Nephron progenitor cell (in vitro differentiated cells): Measurements from ENCODE around the gene TBC1D16.

Experiments
- DNase-seq: peaks from one replicate; pipeline ENCODE4 v3.0.0; 2021
- H3K27ac Mint-ChIP-seq: 2 replicates; pipeline ENCODE4 v1.8.0; 2021; ENCODE audit warnings: mild to moderate bottlenecking, moderate library complexity, mixed read lengths
- H3K27me3 Mint-ChIP-seq: 2 replicates; pipeline ENCODE4 v1.8.0; 2021; ENCODE audit warnings: mild to moderate bottlenecking, low read depth, mixed read lengths; ENCODE audit not compliant: poor library complexity
- H3K36me3 Mint-ChIP-seq: 2 replicates; pipeline ENCODE4 v1.8.0; 2021; ENCODE audit warnings: low read depth, mixed read lengths
- H3K4me1 Mint-ChIP-seq: 2 replicates; pipeline ENCODE4 v1.8.0; 2021; ENCODE audit warnings: mixed read lengths
- H3K4me3 Mint-ChIP-seq: 2 replicates; pipeline ENCODE4 v1.8.0; 2021; ENCODE audit warnings: mild to moderate bottlenecking, moderate library complexity, mixed read lengths
- H3K9me3 Mint-ChIP-seq: 2 replicates; pipeline ENCODE4 v1.8.0; 2021; ENCODE audit warnings: mild to moderate bottlenecking, moderate library complexity, mixed read lengths
- CTCF ChIP-seq: fragments of 200-600 bp; sonication (generic); IDR thresholded peaks from 2 replicates; pipeline ENCODE4 v1.5.0; 2021; ENCODE audit warnings: antibody characterized with exemption

The TBC1D16 gene

DNA sequence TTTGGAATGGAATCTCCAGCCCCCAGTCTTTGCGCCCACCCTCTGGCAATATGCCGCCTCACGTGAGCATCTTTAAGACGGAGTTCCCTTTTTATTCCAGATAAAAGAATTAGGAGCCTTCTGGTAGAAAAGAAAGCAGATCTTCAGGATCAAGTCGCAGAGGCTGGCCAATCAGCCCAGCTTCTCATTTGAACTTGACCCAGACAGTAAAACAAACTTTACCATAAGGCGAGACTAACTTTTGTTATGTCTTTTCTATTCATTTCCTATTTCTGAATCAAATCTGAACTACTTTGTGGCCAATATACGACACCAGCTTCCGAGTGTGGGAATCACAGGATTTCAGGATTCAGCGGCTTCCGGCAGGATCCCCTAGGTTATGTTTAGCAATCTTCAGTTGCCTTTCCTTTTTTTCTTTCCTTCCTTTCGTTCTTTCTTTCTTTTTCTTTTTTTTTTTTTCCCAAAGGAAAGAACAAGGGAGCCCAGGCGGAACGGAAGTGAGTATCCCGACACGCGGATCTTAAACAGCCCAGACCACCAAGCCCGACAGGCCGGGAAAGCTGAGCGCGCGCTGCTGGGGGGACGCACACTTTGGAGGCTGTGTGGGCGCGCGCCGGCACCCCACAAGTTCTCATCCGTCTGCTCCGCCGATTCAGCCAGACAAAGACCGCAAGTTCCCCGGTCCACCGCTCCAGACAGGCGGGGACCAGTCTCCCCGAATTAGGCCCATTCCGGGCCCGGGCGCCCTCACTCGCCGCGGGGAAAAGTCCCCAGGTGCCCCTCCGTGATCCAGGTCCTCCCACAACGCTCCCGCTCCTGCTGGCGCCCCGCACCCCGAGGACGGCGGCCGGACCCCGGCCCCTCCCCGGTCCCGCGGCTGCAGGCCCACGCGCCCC lies 633 bp downstream of the TBC1D16 start:
- Mint-ChIP-seq H3K9me3 (no peaks in the 10 kb centered on the region), H3K27ac (peak overlapping the region; percentile 93), H3K4me1 (peaks cover 56% of the 10 kb centered on the region), H3K27me3 (peaks cover 6% of the 10 kb centered on the region), H3K4me3 (peak overlapping the region; percentile 92), H3K36me3 (peaks cover 13% of the 10 kb centered on the region)
- no peak for TF ChIP-seq CTCF
- peak; percentile 49 for DNase-seq

- H3K4me1 Mint-ChIP-seq = peaks cover 68% of the 10 kb centered on the region
- peaks cover 14% of the 10 kb centered on the region for H3K36me3 Mint-ChIP-seq
- no peaks in the 10 kb centered on the region for H3K9me3 Mint-ChIP-seq
- no peak overlapping the region for H3K27ac Mint-ChIP-seq
- no peak for TF ChIP-seq CTCF
- peak overlapping the region; percentile 92 for H3K4me3 Mint-ChIP-seq
- DNase-seq = no peak
- peaks cover 3% of the 10 kb centered on the region for H3K27me3 Mint-ChIP-seq
Observed at GRCh38 chr17:80033840-80034239, 1.8 kb downstream of the TBC1D16 start.

- Mint-ChIP-seq H3K4me3 (peak overlapping the region; percentile 39), H3K9me3 (no peaks in the 10 kb centered on the region), H3K27me3 (no peaks in the 10 kb centered on the region), H3K4me1 (peaks cover 66% of the 10 kb centered on the region), H3K27ac (no peak overlapping the region), H3K36me3 (peaks cover 15% of the 10 kb centered on the region)
- no peak for TF ChIP-seq CTCF
- no peak for DNase-seq
Observed at GRCh38 chr17:80032614-80033171, 3.0 kb downstream of the TBC1D16 start.

GRCh38 chr17:80031691-80032430 lies 3.8 kb downstream of the TBC1D16 start:
- H3K4me3 Mint-ChIP-seq = peak overlapping the region; percentile 39
- no peaks in the 10 kb centered on the region for H3K27me3 Mint-ChIP-seq
- peaks cover 16% of the 10 kb centered on the region for H3K36me3 Mint-ChIP-seq
- no peaks in the 10 kb centered on the region for H3K9me3 Mint-ChIP-seq
- DNase-seq = no peak
- H3K27ac Mint-ChIP-seq = no peak overlapping the region
- TF ChIP-seq CTCF = no peak
- H3K4me1 Mint-ChIP-seq = peaks cover 62% of the 10 kb centered on the region

DNA sequence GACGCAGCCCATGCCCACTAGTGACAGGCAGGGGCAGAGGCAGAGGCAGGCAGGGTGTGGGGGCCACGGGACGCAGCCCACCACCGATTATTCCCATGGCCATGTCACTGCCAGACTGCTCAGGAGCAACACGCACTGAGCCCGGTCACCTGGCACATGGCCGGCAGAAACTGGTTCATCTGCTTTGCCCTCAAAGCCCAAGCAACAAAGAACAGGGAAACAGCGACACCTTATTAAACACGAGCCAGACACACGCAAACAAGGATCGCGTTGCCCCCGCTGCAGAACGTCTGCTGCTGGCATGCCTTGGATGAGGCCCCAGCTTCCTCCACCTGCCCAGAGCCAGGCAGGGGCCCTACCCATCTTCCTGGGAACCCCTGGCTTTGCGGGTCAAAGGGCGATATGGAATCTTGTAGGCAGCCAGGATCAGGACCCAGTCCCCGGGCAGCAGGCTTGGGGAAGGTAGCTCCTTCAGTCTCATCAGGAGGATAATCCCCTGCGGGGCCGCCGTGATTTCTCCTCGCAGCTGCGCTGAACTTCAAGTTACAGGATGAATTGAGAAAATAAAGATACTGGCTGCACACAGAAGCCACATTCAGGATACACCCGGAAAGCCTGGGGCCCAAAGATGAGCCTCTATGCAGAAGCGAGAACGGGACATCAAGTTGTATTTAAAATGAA lies 4.8 kb downstream of the TBC1D16 start:
- TF ChIP-seq CTCF = no peak
- H3K27ac Mint-ChIP-seq = no peak overlapping the region
- no peaks in the 10 kb centered on the region for H3K9me3 Mint-ChIP-seq
- H3K27me3 Mint-ChIP-seq = no peaks in the 10 kb centered on the region
- no peak for DNase-seq
- H3K4me3 Mint-ChIP-seq = no peak overlapping the region
- H3K4me1 Mint-ChIP-seq = peaks cover 72% of the 10 kb centered on the region
- peaks cover 22% of the 10 kb centered on the region for H3K36me3 Mint-ChIP-seq
